ENCODE measurements around the gene MPV17. TPM values are rescaled to one million over a fixed set of nuclear protein-coding genes. Genes with fewer than 3 reads are reported as not detected.
"Not testable (repeated sequence)": the region's sequence is repeated elsewhere in the genome, so short reads cannot be mapped to it uniquely, and the experiment has no call there.

MPV17 gene
- total RNA-seq, 1 donor from 2014 or later: 80.4 TPM

DNA sequence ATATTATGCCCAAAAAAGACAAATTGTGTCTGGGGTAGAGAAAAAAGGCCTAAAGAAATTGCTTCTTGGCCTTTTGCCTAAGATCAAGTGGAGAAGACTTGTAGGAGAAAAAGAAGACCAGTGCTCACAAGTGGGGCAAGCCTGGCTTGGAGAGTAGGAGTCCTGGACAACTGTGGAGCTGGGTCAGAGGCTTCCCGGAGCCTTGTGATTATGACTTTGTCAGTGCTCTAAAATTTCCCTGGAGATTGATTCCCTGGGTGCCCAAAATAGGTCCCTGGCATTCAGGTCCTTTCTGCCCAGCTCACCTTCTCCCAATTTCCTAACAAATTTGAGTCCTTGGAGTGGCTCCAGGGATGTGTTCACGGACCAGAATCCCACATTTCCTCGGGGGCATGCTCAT is 41.5 kb downstream of the MPV17 start:
- Histone ChIP-seq H3K4me1 (no peaks in the 10 kb centered on the region), H3K36me3 (no peaks in the 10 kb centered on the region), H3K4me3 (no peak overlapping the region), H3K27me3 (peaks cover 5% of the 10 kb centered on the region), H3K9me3 (no peaks in the 10 kb centered on the region), H3K27ac (no peak overlapping the region)
- DNase-seq (no peak), ATAC-seq (no peak)
- TF ChIP-seq, protein P1, sequence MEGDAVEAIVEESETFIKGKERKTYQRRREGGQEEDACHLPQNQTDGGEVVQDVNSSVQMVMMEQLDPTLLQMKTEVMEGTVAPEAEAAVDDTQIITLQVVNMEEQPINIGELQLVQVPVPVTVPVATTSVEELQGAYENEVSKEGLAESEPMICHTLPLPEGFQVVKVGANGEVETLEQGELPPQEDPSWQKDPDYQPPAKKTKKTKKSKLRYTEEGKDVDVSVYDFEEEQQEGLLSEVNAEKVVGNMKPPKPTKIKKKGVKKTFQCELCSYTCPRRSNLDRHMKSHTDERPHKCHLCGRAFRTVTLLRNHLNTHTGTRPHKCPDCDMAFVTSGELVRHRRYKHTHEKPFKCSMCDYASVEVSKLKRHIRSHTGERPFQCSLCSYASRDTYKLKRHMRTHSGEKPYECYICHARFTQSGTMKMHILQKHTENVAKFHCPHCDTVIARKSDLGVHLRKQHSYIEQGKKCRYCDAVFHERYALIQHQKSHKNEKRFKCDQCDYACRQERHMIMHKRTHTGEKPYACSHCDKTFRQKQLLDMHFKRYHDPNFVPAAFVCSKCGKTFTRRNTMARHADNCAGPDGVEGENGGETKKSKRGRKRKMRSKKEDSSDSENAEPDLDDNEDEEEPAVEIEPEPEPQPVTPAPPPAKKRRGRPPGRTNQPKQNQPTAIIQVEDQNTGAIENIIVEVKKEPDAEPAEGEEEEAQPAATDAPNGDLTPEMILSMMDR (IDR thresholded peaks at IDR 0.05): no peak
- intact Hi-C loops (cut with DNase I): no loop called here

DNA sequence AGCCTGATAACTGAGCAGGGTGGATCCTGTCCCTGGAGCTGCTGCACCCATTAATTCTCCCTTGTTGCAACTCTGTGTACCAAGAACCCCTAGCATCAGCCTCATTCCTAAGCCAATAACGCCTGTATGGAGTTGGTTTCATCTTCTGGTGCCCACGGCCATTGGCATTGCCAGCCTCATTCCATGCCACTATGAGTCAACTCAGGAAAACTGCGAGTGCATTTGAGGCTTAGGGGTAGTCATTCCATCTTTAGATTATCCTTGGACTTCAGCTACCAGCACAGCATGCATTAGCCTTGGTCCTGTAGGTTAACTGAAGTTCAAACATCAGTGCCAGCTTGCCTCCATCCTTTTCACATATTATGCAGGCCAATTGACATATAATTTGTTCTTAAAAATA is 42.1 kb downstream of the MPV17 start:
- no peaks in the 10 kb centered on the region for H3K36me3 ChIP-seq
- TF ChIP-seq, protein P1 (IDR thresholded peaks at IDR 0.05): no peak
- H3K27ac ChIP-seq: no peak overlapping the region
- H3K4me1 ChIP-seq: no peaks in the 10 kb centered on the region
- DNase-seq (no peak), ATAC-seq (no peak)
- intact Hi-C loops (cut with DNase I): no loop called here
- H3K4me3 ChIP-seq: no peak overlapping the region
- peaks cover 5% of the 10 kb centered on the region for H3K27me3 ChIP-seq
- no peaks in the 10 kb centered on the region for H3K9me3 ChIP-seq

DNA sequence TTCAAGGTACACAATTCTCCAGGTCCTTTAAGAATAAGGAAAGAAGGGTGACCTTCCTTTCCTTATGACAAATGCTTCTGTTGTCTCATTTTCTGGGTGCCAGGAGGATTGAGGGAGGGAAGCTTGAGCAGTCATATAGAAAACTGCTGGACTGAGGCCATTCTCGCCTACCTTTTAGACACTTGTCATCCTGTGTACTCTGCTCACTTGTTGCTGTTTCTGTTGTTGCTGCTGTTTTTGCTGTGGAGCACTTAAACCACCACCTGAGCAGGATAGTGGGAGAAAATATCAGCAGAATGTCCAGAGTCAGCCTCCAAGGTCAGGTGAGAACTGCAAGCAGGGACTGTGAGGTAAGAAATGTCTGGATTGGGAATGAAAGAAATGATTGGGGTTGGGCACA is 44.9 kb downstream of the MPV17 start:
- no peak for DNase-seq
- no peaks in the 10 kb centered on the region for H3K4me1 ChIP-seq
- H3K27me3 ChIP-seq: peaks cover 5% of the 10 kb centered on the region
- H3K27ac ChIP-seq: no peak overlapping the region
- no peaks in the 10 kb centered on the region for H3K9me3 ChIP-seq
- ATAC-seq: no peak
- intact Hi-C loops (cut with DNase I): no loop called here
- H3K36me3 ChIP-seq: no peaks in the 10 kb centered on the region
- TF ChIP-seq, protein P1 (IDR thresholded peaks at IDR 0.05): no peak
- no peak overlapping the region for H3K4me3 ChIP-seq

DNA sequence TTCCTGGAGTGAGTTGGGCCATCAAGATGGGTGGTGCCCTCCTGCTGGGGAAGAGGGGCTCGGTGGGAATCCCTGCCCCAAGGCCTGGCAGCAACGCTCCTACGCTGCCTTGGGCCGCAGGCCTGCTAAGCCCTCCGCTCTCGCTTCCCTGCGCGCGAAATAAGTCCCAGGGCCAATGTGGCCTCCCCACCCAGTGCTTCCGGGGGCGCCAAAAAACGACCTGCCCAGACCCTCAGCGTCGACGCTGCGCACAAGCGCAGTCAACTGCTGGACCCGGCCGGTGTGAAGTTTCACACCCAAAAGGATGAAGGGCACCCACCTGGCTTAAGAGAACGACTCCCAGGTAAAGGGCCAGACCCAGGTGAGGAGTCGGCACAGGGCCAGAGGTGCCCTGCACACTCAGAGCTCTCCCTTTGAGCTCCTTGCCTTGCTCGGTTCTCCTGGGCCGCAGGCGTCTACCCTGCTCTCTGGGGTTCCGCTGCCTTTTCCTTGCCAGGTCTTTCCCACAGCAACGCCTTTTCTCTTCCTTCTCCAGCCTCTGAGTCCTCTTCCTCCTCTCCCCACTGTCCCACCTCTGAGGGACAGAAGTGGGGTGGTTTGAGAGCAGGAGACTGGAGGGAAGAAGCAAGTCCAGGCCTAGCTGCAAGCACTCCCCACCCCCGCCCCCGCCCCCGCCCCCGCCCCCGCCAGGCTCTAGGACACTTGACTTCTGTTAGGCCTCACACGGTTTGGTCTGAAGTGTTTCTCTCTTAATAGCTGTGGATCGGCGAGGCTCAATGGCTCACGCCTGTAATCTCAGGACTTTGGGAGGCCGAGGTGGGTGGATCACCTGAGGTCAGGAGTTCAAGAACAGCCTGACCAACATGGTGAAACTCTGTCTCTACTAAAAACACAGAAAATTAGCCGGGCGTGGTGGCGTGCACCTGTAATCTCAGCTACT is 47.4 kb downstream of the MPV17 start, which contains the start of gene DNAJC5G:
TSS of gene DNAJC5G (plus strand) at position 223 of the 940 bp plus-strand sequence. CDS start 1,296 bp downstream, outside the sequence.
- Histone ChIP-seq H3K4me1 (no peaks in the 10 kb centered on the region), H3K27me3 (peaks cover 3% of the 10 kb centered on the region), H3K9me3 (no peaks in the 10 kb centered on the region), H3K27ac (no peak within 1 kb of the TSS), H3K4me3 (no peak within 1 kb of the TSS), H3K36me3 (no peaks in the 10 kb centered on the region)
- DNase-seq (no peak), ATAC-seq (peak; percentile 74)
- TF ChIP-seq, protein P1 (IDR thresholded peaks at IDR 0.05): no peak
- intact Hi-C loops (cut with DNase I): no loop called here

DNA sequence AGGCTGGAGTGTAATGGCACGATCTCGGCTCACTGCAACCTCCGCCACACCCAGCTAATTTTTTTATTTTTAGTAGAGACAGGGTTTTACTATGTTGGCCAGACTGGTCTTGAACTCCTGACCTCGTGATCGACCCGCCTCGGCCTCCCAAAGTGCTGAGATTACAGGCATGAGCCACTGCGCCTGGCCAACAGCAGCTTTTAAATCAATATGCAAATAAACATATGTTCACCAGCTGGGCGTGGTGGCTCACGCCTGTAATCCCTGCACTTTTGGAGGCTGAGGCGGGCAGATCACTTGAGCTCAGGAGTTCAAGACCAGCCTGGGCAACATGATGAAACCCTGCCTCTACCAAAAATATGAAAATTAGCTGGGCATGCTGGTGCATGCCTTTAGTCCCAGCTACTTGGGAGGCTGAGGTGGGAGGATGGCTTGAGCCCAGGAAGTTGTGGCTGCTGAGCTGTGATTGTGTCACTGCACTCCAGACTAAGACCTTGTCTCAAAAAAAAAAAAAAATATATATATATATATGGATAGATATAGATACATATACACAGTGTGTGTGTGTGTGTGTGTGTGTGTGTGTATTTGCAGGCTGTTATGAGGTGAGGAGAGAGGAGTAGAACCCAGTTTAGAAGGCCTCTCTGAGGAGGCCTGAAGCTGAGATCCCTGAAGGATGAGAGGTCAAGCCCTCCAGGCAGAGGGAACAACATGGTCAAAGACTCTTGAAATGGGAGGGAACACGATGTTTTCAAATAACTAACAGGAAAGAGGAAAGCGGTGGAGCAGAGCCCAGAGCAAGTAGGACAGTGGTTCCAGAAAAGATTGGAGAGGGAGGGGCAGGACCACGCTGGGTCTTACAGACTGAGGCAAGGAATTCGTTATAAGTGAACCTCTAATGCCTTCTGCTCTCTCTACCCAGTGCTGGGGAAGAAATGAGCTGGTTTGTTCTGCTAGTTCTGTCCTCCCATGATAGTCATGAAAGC is 50.1 kb downstream of the MPV17 start:
- DNase-seq; H3K27ac ChIP-seq; intact Hi-C loops (cut with DNase I); H3K4me3 ChIP-seq; H3K36me3 ChIP-seq; H3K4me1 ChIP-seq; H3K9me3 ChIP-seq: not testable (repeated sequence)
- ATAC-seq: peak; percentile 48
- H3K27me3 ChIP-seq: peaks cover 19% of the 10 kb centered on the region

Measured in upper lobe of right lung (tissue), 1 donor.